ENCODE data around the gene SLC8A1. TPM values are rescaled to one million over a fixed set of nuclear protein-coding genes. Genes with fewer than 3 reads are reported as not detected.
A peak's percentile ranks its signal among the peaks of the same experiment; 100 is the strongest.

The SLC8A1 gene
- total and polyA plus RNA-seq, 7 donors, result 0.20 to 4.9 (median 2.3) TPM

DNA sequence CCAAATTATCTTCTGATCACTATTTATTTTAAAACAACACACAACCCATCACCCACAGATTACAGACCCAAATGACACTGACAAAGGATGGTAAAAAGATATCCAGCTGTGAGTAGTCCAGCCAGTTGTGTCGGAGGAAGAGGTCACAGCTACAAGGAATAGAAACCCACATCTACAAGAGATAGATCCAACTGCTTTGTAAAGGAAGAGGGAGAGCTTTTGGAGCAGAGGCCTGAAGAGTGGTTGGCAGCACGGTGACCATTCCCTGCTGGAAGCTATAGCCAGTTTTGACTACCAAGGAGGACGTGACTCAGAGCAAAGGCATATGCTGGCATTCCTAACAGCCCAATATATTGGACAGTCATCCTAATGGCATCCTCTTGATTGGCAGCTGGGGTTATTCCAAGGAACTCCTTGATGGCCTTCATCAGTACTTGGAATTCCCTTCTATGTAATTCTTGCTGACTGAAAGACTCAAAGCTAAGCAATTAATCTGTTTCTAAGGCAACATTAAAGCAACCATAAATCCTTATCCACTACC lies 17.1 kb downstream of the SLC8A1 start:
- Histone ChIP-seq H3K27ac (no peak overlapping the region), H3K9me3 (no peaks in the 10 kb centered on the region), H3K4me3 (no peak overlapping the region), H3K27me3 (ENCODE audit: insufficient read depth in 3 of 3, low read length in 2 of 3) (no peaks in the 10 kb centered on the region), H3K36me3 (ENCODE audit: insufficient read depth in 1 of 2, low read depth in 1 of 2) (no peaks in the 10 kb centered on the region), H3K4me1 (no peaks in the 10 kb centered on the region)
- 45 to 68% (median 49%) methylated on average over 3 of the region's 3 CpGs for WGBS, 3 donors
- intact Hi-C loops (cut with DNase I), result no loop called here
- DNase-seq (no peak), ATAC-seq (peak in 3 of 4 donors; percentile 65 to 85 (median 81))
- TF ChIP-seq, protein P1, sequence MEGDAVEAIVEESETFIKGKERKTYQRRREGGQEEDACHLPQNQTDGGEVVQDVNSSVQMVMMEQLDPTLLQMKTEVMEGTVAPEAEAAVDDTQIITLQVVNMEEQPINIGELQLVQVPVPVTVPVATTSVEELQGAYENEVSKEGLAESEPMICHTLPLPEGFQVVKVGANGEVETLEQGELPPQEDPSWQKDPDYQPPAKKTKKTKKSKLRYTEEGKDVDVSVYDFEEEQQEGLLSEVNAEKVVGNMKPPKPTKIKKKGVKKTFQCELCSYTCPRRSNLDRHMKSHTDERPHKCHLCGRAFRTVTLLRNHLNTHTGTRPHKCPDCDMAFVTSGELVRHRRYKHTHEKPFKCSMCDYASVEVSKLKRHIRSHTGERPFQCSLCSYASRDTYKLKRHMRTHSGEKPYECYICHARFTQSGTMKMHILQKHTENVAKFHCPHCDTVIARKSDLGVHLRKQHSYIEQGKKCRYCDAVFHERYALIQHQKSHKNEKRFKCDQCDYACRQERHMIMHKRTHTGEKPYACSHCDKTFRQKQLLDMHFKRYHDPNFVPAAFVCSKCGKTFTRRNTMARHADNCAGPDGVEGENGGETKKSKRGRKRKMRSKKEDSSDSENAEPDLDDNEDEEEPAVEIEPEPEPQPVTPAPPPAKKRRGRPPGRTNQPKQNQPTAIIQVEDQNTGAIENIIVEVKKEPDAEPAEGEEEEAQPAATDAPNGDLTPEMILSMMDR (IDR thresholded peaks at IDR 0.05), result no peak

DNA sequence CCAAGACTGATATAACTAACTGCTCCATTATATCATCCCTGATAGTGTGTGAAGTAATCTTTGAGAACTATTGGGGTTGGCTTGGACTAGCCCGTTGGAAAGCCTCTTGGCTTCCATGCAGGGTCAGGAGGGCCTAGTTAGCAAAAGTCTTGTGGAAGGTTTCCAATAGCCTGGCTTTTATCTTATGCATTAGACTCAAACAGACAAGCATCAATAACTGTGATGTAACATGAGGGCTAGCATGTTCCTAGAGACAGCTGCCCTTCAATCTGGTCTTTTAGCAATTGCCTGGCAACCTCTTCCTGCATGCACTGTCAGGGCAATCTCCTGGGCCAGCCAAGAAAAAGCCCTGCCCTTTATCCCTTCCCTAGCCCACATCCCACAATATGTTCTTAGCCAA lies 18.2 kb downstream of the SLC8A1 start:
- H3K27me3 ChIP-seq (ENCODE audit: insufficient read depth in 3 of 3, low read length in 2 of 3), result no peaks in the 10 kb centered on the region
- H3K4me3 ChIP-seq, result no peak overlapping the region
- ATAC-seq, result no peak
- TF ChIP-seq, protein P1 (IDR thresholded peaks at IDR 0.05), result no peak
- no peak overlapping the region for H3K27ac ChIP-seq
- WGBS, 3 donors, result 27 to 50% (median 30%) methylated on average over 1 of the region's 1 CpG
- DNase-seq, result no peak
- H3K9me3 ChIP-seq, result no peaks in the 10 kb centered on the region
- intact Hi-C loops (cut with DNase I), result no loop called here
- no peaks in the 10 kb centered on the region for H3K36me3 ChIP-seq (ENCODE audit: insufficient read depth in 1 of 2, low read depth in 1 of 2)
- H3K4me1 ChIP-seq, result no peaks in the 10 kb centered on the region

DNA sequence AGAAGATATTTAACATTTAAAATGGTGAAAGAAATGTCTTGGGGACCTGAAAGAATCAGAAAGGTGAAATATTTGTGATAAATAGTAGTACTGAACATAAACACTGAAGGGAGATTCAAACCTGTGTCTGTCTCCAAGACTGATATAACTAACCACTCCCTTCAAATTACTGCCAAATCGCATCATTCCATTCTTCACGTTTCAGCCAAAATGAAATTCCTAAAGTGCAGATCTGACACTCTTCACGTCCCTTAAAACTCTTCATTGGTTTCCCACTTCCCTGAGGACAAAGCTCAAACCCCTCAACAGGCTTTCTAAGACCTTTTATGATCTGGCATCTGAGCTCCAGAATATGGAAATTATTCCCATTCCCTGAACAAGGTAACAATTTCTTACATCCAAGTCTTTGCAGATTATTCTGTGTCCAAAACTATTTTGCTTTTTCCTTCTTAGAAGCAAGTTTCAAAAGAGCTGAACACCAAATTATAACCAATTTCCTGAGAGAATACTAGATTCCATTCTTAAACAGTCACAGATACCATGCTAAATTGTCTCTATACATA lies 18.9 kb downstream of the SLC8A1 start:
- intact Hi-C loops (cut with DNase I), result no loop called here
- TF ChIP-seq, protein P1 (IDR thresholded peaks at IDR 0.05), result no peak
- no peak overlapping the region for H3K27ac ChIP-seq
- H3K36me3 ChIP-seq (ENCODE audit: insufficient read depth in 1 of 2, low read depth in 1 of 2), result no peaks in the 10 kb centered on the region
- no peak for ATAC-seq
- DNase-seq, result no peak
- H3K4me1 ChIP-seq, result no peaks in the 10 kb centered on the region
- H3K9me3 ChIP-seq, result no peaks in the 10 kb centered on the region
- no peaks in the 10 kb centered on the region for H3K27me3 ChIP-seq (ENCODE audit: insufficient read depth in 3 of 3, low read length in 2 of 3)
- H3K4me3 ChIP-seq, result no peak overlapping the region
- WGBS, 3 donors, result 42 to 54% (median 51%) methylated on average over 3 of the region's 3 CpGs

DNA sequence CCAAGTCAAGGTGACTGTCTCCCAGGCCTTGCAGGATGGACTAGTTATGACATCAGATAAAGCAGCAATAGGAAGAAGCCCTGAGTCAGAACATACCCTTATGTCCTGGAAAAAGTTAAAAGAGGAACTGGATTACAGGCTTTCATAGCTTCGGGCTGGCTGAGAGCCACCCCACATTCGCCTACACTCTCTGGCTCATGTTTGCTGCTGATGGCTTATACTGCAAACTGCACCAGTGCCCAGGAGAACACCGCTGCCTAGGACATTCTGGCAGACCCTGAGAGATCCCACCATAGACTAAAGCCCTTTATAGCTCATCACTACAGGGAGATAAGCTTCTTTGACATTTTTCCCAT lies 20.3 kb downstream of the SLC8A1 start:
- 42 to 64% (median 57%) methylated on average over 3 of the region's 3 CpGs for WGBS, 3 donors
- no peak overlapping the region for H3K27ac ChIP-seq

More for the DNA sequence above, 20.3 kb downstream of the SLC8A1 start:
- H3K4me1 ChIP-seq, result no peaks in the 10 kb centered on the region
- H3K36me3 ChIP-seq (ENCODE audit: insufficient read depth in 1 of 2, low read depth in 1 of 2), result no peaks in the 10 kb centered on the region
- no peaks in the 10 kb centered on the region for H3K27me3 ChIP-seq (ENCODE audit: insufficient read depth in 3 of 3, low read length in 2 of 3)
- peak in 1 of 4 donors; percentile 44 for ATAC-seq
- no peaks in the 10 kb centered on the region for H3K9me3 ChIP-seq
- intact Hi-C loops (cut with DNase I), result no loop called here
- H3K4me3 ChIP-seq, result no peak overlapping the region
- DNase-seq, result no peak
- TF ChIP-seq, protein P1 (IDR thresholded peaks at IDR 0.05), result no peak

Measured in psoas muscle (tissue), 8 donors.